Stimulated activated naive CD4-positive, alpha-beta T cell treated with Interleukin-2 at 50 U/mL for 16 hours (primary cell): ENCODE data around the gene C8B.

Source experiments
- DNase-seq: peaks from one replicate; lab custom pipeline; 2025; lab: John Stamatoyannopoulos, UW

The C8B gene

DNA sequence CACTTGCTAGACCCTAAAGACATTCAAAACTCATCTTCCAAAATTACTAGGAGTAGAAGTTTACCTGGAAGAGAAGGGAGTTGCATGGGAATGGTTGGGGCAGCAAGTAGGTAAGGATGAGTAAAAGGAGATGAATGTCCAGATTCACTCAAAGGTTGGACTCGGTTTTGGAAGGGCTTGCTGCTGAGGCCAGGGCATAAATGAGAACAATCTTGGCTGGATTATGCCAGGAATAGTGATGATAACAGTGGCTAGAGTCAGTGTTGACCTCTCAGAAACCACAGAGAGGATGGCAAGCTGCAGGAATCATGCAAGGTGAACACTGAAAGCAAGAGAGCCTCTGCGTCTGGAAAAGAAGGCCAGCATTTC, 67.8 kb downstream of the C8B start:
- no peak for DNase-seq

DNA sequence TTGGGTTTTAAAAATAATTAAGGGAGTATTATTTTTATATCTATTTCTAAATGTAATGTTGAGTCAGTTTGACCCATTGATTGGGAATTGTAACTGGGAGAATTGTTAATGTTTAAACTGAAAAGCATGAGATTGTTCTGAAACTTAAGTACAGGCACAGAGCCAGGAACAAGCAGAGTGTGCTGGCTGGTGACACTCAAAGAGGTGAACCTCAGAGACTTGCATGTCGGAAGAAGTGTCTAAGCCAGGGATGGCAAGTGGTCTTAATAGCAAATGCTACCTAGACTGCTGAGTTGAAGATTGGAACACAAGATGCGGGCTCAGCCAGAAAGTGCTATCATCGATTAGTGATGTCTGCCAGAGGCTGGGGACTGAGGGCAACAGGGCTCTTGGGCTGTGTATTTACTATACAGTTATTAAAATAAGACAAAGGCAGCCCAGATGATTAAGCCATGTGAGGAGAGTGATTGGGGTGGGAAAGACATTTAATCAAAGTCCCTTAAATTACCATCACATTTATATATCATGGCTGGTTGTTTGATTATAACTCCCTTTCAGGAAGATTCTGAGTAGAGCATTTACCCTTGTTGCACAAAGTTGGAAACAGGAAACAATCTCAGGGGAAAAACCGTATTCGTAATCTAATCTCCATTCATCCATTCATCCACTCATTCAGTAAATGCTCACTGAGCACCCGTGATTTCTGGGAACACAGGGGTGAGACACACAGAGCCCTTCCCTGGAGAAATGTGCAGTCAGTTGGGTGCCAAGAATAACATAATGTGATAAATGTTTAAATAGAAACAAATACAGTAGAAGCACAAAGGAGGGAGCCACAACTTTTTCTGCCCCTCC, 68.4 kb downstream of the C8B start:
- DNase-seq: no peak

DNA sequence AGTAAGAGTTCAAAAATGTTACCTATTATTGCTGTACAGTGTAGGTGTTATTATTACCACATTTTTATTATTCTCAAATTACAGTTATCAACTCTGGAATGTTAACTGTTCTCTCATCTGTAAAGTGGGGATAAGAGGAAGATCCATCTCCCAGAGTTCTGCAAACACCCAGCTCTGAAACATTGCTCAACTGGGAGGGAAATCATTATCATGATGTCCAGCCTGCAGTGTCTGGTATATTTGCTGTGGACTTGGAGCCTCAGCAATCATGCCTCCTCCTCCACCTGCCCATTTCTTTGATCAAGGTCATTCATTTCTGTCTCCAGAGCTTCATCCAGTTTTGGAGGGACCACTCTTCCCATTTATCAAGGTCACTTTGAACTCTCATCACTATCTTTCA, 71.8 kb downstream of the C8B start:
- DNase-seq: no peak

DNA sequence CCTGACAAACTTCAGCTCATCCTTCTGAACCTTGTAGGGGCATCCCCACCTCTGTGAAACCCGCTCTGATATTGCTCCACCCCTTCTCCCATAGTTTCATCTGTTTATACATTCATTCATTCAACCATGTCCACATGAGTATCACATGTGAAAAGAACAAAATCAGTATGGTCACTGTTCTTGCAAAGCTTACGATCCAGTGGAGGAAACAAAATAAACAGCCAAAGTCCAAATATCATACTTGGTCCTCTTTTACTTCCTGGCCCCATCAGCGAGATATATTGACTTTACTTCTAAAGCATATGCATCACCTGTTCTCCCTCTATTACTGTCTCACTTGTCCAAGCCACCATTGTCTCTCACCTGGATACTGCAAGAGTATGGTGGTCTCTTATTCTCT, 75.6 kb downstream of the C8B start:
- no peak for DNase-seq

DNA sequence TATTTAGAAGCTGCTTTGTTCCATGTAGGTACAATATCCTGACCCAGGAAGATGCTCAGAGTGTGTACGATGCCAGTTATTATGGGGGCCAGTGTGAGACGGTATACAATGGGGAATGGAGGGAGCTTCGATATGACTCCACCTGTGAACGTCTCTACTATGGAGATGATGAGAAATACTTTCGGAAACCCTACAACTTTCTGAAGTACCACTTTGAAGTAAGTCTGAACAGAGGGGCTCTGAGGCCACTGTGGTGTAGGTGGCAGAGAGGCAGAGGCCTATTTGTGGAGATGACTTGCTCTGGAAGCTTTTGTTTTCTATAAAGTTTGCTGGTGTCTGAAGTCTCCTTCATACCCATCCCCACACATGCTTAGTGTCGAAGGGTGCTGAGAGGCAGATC, 84.4 kb downstream of the C8B start:
- no peak for DNase-seq

DNA sequence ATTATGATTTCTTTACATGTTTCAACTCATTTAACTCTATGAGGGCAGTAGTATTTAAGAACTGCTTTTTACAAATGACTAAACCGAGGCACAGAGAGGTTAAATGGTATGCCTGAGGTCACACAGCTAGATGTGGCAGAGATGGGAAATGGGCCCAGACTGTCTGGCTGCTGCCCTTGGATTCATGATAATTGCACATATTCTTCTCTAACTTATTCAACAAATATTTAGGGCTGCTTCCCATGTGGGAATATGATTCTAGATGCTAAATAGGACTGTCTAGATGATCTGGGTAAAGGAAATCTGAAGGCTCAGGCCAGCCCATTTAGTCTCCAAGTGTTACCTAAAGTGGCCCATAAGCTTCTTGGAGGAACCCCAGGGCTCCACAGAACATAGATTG, 85.0 kb downstream of the C8B start:
- no peak for DNase-seq
